Adipose tissue (tissue), 3 donors: ENCODE data around the gene FIBIN. TPM values are rescaled to one million over a fixed set of nuclear protein-coding genes. Genes with fewer than 3 reads are reported as not detected.
"Not testable (repeated sequence)": the region's sequence is repeated elsewhere in the genome, so short reads cannot be mapped to it uniquely, and the experiment has no call there.

Experiments
- H3K27ac ChIP-seq: one replicate; pipeline ENCODE4 v1.5.1; 2013; ENCODE audit warnings: low read depth, low read length
- WGBS, 3 donors: extraction: QIAGEN DNeasy Blood & Tissue Kit; methylation state at CpG; one replicate each; pipeline ENCODE4 v1.1.7; 2013; 5-methylcytosine and 5-hydroxymethylcytosine counted together
- polyA plus RNA-seq, 3 donors: library from polyadenylated mRNA; stranded (reverse); fragments of 200-250 nt; gene quantifications; one replicate each; pipeline ENCODE4 v1.2.3, GENCODE V29; 2013
- donor health status: healthy with polysubstance abuse.
- donor health status: Bipolar disorder and iron deficiency.
- donor health status: healthy.

The FIBIN gene
- polyA plus RNA-seq, 3 donors, result 2.5 to 15.4 (median 6.0) TPM

DNA sequence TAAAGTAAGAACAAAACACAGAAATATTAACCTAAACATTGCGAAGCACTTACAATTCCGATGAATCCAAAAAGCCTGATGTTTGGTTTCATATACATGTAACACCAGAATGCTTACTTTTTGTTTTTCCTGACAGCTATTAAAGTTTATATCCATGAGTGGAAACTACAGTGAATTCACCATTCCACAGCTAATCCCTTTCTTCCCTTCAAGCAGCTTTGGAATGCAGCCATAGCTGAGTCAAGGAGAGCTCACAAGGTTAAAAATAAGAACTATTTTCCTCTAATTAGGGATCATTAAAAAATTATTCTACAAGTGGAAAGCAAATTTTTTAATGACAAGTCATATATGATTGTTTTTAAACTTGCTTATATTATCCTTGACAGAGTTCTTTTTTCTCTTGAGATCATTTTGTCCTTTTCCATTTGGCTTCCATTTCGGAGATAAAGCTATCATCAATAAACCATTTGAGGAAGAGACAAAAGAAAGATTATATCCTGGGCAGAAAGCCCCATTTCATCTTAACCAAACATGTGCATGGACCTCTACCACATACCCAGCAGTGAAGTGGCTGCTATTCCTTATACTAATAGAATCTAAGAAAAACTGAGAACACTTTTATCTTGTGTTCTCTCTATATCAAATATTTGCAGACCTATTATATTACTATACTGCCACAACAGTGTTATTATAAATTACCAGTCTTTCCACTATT lies 19.7 kb upstream of the FIBIN start:
- 71 to 77% (median 71%) methylated on average over 3 of the region's 3 CpGs for WGBS, 3 donors
- no peak overlapping the region for H3K27ac ChIP-seq

DNA sequence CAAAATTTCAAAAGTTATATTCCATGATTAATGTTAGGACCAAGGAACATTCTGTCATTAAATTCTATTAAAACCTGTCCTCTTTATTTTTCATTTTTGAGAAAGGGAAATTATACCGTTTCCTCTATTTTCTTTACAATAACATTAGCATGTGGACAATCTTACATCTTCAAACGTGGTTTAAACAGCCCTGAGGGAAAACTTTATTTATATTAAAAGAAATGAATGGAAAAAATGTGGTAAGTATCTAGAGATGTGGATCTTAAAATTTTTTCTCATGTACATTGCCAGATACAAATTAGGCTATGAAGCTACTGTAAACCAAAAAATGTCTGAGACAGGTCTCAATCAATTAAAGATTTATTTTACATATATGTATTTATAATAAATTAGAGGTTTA lies 18.9 kb upstream of the FIBIN start:
- no peak overlapping the region for H3K27ac ChIP-seq
- WGBS, 3 donors, result 44 to 51% (median 47%) methylated on average over 2 of the region's 2 CpGs

DNA sequence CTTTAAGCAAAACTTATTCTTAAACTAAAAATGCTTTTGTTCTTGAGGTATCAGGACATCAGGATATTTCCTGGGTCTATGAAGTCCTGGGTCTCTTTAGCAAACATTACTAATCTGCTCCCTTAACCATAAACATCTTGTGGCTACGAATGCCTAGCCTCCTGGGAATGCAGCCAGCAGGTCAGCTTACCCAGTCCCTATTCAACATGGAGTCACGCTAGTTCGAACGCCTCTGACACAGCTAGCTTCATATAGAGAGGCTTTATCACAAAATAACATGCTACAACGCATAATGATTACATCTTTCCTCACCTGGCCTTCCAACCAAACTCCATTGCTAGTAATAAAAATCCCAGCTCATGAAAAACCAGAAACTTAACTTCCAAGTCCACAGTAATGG lies 17.5 kb upstream of the FIBIN start:
- WGBS, 3 donors, result 73 to 88% (median 78%) methylated on average over 5 of the region's 5 CpGs
- H3K27ac ChIP-seq, result no peak overlapping the region

DNA sequence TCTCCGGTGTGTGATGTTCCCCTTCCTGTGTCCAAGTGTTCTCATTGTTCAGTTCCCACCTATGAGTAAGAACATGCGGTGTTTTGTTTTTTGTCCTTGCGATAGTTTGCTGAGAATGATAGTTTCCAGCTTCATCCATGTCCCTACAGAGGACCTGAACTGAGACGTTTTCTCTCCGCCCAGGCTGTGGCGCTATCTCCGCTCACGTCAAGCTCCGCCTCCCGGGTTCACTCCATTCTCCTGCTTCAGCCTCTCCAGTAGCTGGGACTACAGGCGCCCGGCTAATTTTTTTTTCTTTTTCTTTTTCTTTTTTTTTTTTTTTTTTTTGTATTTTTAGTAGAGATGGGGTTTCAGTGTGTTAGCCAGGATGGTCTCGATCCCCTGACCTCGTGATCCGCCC lies 16.7 kb upstream of the FIBIN start:
- whole genome bisulfite sequencing, 3 donors, result 88 to 93% (median 93%) methylated on average over 12 to 15 of the region's 15 CpGs
- H3K27ac ChIP-seq, result not testable (repeated sequence)

DNA sequence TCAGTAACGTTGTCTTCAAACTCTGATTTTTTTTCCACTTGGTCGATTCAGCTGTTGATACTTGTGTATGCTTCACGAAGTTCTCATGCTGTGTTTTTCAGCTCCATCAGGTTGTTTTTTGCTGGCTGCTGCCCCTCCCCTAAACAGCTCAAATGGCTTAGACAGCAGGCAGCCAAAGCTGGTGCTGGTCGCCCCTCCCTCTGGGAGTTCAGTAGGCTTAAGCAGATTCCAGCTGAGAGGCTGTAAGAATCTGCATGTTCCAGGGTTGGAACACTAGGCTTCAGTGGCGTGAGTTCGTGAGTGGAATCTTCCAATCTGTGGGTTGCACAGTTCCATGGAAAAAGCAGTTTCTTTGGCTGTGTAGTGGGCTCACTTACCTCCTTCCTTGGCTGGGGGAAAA lies 10.3 kb upstream of the FIBIN start:
- no peak overlapping the region for H3K27ac ChIP-seq
- WGBS, 3 donors, result 70 to 84% (median 80%) methylated on average over 6 of the region's 6 CpGs

DNA sequence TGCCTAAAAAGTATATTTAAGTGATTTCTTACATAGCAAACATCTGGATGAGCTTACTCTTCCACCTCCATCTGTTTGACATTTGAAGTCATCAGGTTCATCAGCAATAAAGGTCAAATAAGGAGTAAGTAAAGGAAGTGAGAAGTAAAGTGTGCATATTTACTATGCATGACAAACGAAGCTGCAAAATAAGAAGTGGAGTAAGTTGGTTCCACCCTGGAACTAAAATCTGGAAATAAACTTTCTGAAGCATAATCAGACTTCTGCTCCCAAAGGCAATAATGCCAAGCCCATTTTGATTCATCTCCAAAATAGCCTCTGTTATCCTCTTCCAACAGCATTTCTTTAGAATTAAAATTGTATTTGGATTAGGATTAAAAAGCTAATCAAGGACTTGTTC lies 8.4 kb upstream of the FIBIN start:
- WGBS, 3 donors, result 25 to 59% (median 43%) methylated on average over 1 of the region's 1 CpG
- no peak overlapping the region for H3K27ac ChIP-seq

DNA sequence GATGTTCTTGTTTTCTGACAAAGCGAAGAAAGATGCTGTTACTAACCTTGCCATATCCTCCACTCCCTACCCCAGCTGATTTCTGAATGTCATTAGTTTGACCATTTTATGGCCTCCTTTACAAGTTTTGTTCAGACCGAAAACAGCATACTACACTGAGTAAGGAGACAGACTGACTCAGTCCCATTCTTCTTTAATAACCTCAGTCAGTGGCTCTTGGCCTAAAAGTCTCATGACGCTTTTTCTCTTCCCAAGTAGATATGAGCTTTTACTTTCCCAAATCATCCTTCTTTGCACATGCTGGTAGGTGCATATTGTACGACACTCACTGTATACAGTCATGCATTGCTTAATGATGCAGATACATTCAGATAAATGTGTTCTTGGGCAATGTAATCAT lies 8.0 kb upstream of the FIBIN start:
- no peak overlapping the region for H3K27ac ChIP-seq
- WGBS, 3 donors, result 67 to 70% (median 69%) methylated on average over 4 of the region's 4 CpGs

DNA sequence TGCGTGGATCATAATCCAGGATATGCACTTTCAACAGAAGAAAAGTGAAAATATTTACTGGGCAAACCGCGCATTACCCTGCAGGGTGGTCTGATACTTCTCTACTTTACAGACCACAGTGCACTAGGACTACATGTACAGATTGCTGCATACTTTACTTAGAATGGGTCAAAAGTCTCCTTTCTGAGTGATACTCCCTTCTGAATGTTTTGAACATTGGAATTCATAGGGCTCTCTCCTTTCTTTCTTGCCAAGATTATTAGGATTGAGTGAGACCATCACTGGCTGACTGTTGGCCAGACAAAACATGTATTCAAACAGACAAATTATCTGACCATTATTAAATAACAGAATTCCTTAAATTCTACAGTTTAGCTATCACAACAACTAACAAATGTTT lies 6.6 kb upstream of the FIBIN start:
- no peak overlapping the region for H3K27ac ChIP-seq
- WGBS, 3 donors, result 78 to 93% (median 90%) methylated on average over 3 of the region's 3 CpGs

DNA sequence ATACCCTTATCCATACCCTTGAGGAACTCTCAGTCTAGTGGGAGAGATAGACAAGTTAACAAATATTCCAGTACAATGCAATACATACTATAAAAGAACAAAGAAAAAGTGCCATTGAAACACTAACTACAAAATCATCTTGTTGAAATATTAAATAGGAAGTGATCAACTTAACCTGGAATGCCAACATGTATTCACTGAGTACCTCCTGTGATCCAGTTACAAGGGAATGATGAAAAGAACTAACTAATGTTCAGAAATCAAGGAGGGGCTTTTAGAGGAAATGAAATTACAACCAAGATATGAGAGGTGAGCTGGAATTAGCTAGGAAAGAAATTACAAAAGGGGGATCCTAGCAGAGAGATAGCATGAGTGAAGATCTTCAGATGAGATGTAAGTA lies 6.2 kb upstream of the FIBIN start:
- no peak overlapping the region for H3K27ac ChIP-seq

DNA sequence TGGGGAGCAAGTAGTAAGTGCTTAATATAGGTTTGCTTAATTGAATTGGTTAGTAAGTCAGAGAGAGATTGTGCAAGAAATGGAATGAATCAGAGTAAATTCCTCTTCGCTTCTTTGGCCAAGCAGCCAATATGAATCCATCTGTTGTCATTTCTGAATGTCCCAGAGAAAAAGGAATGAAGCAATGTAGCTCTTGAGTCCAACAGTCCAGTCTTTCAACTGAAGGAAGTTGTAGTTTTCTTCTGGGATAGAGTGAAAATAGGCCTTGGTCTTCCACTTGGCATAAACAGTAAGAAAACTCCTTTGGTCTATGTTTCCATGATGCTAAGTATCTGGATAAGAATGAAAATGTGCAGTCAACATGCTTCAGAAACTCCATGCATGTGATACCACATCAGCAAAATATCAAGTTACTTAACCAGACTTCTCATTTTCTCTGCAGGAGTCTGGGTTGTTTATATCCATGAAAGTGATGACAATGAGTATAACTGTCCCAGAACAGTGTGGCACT lies 1.8 kb upstream of the FIBIN start:
- WGBS, 3 donors, result 50 to 70% (median 55%) methylated on average over 1 of the region's 1 CpG
- no peak overlapping the region for H3K27ac ChIP-seq

DNA sequence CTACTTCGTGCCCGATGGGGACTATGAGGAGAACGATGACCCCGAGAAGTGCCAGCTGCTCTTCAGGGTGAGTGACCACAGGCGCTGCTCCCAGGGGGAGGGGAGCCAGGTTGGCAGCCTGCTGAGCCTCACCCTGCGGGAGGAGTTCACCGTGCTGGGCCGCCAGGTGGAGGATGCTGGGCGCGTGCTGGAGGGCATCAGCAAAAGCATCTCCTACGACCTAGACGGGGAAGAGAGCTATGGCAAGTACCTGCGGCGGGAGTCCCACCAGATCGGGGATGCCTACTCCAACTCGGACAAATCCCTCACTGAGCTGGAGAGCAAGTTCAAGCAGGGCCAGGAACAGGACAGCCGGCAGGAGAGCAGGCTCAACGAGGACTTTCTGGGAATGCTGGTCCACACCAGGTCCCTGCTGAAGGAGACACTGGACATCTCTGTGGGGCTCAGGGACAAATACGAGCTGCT lies 751 bp downstream of the FIBIN start:
- WGBS, 3 donors, result 42 to 67% (median 62%) methylated on average over 19 of the region's 19 CpGs

DNA sequence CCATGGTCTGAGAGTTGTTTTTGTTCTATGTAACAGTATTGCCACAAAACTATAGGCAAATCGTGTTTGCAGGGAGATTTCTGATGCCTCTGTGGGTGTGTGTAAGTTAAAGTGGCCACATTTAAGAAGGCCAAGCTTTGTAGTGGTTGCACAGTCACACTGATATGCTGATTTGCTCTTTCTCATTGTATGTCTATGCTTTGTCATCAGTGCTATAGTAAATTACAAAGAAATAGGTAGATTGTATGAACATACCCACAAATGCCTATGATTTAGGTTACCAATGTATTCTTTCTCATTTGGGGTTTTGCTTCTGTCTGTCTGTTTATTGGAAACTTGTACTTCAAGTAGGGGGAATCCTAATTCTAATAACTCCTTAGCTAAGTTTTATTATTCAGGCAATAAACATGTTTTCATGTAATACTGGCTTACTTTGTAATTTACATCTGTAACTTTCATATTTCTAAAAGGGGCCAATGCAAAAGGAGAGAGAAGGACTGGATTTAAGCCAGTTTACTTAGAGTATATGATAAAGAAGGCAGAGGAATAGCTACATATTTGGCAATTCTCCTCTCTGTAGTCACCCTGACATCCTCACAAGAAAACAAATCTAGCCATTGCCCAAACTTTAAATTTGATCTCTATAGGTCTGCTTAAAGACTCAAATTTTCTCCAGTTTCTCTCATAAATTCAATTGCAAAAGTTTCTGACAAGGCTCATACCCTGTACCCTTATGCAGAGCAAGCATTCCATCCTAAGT lies 2.0 kb downstream of the FIBIN start:
- H3K27ac ChIP-seq, result no peak overlapping the region
- WGBS, 3 donors, result 26 to 40% (median 33%) methylated on average over 1 of the region's 1 CpG

More for the DNA sequence above, 751 bp downstream of the FIBIN start:
- no peak overlapping the region for H3K27ac ChIP-seq

DNA sequence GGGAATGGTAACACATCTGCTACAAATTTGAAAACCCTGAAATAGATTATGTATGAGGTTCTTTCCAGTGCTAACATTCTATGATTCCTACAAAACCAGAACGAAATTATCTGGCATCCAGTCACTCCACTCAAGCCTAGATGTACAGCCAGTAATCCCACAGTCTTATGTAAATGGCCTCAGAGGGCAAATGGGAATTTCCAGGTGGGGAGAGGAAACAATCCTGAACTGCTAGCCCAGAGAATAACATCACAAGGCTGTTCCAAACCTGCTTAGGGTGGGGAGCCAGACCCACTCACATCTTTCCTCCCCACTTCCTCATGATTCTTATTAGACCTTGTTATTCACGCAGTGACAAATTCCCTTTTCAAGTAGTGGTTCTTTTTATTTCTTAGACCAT lies 3.5 kb downstream of the FIBIN start:
- 56 to 64% (median 62%) methylated on average over 2 of the region's 2 CpGs for WGBS, 3 donors
- H3K27ac ChIP-seq, result no peak overlapping the region

DNA sequence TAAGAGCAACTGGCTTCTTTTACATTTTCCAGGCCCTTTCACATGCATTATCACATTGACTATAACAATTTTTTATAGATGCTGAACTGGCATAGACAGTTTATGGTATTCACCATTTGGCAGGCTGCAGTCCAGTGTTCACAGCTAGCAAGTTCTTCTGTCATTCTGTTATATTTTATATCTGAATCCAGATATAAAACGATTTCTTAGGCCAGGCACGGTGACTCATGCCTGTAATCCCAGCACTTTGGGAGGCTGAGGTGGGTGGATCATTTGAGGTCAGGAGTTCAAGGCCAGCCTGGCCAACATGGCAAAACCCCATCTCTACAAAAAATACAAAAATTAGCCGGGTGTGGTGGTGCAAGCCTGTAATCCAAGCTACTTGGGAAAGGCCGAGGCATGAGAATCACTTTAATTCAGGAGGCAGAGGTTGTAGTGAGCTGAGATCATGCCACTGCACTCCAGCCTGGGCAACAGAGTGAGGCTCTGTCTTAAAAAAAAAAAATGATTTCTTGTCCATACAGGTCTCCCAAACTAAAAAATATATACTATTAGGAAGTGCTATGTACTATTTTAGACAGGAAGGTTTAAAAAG lies 7.3 kb downstream of the FIBIN start:
- 42 to 55% (median 55%) methylated on average over 4 of the region's 4 CpGs for WGBS, 3 donors
- H3K27ac ChIP-seq, result not testable (repeated sequence)

DNA sequence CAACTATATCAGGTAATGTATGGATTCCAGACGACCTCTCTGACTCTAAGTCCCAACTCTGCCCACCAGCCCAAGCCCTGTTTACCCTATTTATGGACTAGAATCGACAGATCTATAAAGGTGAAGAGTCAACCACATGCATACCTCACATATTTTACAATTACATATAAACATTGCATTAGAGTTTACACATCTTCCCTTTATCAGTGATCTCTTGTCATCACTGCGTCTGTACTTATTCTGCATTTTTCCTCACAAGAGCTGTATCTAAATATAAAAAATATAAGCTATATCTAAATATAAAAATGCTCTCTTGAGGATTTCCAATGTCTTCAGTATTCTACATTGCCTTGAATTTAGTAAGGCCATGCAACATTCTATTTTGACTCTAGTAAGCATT lies 8.5 kb downstream of the FIBIN start:
- H3K27ac ChIP-seq, result no peak overlapping the region
- WGBS, 3 donors, result 49 to 66% (median 54%) methylated on average over 3 of the region's 3 CpGs

DNA sequence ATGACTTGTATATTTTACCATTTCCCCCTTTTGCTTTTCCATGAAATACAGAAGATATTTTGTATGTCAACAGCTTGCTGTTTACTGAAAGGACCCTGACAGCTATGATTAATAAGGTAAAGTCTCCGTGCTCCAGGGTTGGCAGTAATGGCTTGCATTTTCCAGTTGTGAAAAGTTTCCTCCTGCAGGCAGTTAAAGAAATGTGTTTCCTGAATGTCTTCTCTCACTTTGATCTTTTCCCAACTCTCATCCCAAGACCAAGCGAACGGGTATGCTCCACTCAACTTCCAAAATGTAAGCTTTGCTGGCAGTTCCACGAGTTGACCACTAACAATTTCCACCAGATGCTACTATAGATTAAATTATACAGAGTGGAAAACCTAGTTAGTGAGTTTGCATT lies 8.9 kb downstream of the FIBIN start:
- WGBS, 3 donors, result 35 to 45% (median 36%) methylated on average over 4 of the region's 4 CpGs
- H3K27ac ChIP-seq, result no peak overlapping the region

DNA sequence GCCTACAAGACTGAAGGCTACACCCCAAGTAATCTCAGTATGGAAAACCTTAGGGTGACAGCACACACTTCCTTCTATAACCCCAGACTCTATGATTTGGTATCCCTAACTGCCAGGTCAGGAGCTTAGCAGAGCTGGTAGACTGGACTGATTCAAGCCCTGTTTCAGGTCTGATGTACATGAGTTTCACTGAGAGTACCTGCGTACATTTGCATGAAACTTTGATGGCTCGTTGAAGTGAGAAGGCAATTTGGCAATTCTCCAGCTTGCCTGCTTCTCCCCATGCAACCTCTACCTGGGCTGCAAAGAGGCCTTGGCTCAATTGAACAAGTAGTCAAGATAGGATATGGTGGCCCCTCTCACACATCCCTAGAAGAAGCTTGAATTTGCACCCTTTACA lies 10.2 kb downstream of the FIBIN start:
- WGBS, 3 donors, result 74 to 94% (median 92%) methylated on average over 2 of the region's 2 CpGs
- H3K27ac ChIP-seq, result no peak overlapping the region

DNA sequence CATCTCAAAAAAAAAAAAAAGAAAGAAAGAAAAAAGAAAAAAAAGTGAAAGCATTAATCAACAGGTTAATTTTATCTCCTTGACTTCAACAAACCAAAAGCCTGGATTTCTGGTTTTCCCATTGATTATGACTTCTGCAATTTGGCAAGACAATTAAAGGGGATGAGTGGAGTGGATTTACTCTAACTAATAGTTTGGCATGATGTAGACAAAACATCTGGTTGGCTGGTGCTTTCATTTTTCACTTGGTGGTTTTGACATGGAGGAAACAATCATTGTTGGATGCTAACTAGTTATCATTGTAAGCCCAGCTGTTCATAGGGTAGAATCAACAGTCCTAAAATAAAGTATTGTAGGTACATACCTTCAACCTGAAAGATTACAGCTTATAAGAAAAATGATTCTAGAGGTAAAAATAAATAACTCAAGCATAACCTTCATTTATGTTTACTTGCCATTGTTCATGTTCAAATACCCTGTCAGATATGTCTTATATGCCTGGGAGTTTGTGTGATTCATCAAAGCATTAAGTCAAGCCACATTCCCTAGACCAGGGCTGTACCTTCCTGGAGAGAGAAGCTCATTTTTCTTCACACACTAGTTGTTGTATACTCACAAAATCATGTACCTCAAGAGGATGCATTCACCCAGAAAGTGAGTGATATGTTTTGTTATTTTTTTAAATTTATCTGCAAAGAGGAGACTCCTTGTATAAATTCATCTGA lies 15.1 kb downstream of the FIBIN start:
- H3K27ac ChIP-seq, result no peak overlapping the region
